GM19035 (cell line): ENCODE measurements around the gene IFI44.

Experiments used
- ATAC-seq: cut with Tn5 transposase; IDR thresholded peaks from one replicate; pipeline ENCODE4 v1.9.1; 2021; ENCODE audit not compliant: unreplicated experiment

IFI44 gene

DNA sequence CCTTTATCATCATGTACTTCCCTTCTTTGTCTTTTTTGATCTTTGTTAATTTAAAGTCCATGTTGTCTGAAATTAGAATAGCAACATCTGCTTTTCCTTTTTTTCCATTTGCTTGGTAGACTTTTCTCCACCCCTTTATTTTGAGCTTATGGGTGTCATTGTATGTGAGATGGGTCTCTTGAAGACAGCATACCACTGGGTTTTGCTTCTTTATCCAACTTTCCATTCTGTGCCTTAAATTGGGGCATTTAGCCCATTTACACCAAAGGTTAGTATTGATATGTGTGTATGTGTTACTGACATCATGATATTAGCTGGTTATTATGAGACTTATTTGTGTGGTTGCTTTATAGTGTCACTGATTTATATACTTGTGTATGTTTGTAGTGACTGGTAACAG, 50.2 kb downstream of the IFI44 start:
- no peak for ATAC-seq

DNA sequence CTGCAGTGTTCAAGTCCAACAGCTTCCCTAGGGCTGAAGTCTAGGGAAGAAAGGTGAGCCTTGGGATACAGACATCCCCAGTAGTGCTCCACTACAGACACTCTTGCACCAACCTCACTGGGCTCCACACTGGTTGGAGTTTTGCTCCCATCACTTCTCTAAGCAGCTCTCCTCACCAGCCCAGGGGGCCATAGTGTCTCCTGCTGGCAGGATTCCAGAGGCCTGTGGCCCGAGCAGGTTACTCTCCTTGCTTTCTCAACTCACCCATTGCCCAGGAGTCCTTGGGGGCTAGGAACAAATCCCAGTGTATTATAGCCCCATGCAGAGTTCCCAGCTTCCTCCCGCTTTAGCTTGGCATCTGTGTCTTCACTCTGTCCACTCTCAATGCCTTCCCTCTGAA, 52.8 kb downstream of the IFI44 start:
- ATAC-seq, result no peak

DNA sequence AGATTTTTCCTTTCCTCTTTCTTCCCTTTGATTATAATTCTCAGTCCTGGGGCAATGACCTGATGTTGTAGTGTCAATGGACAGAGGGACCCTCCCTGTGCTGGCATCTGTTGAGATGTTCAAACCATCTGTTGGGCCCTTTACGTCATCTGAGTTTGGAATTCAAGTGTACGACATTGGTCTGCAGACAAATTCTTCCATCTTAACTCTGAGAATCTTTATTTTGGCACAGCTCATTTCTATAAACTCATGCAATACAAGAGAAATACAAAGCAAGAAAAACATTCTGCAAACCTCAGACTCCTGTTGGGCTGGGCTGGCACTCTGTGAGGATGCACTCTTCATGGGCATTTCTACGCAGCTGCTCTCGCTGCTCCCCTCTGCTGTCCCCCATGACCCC, 54.2 kb downstream of the IFI44 start:
- ATAC-seq, result no peak

DNA sequence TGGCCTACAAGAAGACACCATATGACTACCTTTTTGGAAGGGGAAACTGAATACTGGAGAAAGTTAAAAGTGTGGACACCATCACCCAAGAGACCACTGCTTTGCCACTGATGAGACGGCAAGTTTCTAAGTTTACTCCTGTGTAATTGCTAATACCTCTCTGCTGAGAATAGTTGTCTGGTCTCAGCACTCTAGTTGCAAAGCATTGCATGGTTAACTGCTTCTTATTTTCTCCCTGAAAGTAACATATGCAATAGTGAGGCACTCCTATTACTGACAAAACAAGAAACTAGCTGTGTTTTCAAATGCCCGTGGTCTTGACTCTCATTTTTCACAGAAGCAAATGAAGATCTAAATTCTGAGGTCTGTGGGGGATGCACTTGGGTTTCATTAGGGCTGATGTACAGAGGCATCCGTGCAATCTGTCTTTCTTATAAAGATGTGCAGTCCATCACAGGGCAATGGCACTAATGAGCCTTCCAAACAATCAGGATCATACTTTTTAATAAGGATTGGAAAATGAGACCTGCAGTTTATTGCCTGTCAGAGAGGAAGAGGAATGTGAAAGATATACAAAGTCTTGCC, 62.9 kb downstream of the IFI44 start:
- no peak for ATAC-seq

DNA sequence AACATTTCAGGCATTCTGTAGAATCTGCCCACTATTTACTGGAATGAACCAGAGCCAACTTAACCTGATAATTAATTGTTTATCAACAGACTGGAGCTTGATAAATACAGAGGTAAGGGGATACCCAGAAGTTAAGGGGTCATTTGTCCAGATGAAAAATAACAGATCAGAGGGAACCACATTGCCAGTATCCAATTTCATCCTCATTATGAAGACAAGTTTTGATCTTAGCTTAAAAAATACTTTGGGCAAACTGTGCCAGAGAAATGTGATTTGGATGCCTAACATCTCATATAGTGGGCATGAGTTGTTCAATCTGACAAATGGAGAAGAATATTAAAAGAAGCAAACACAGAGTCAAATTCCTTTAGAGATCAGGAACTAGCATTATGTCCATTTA, 63.7 kb downstream of the IFI44 start:
- ATAC-seq, result no peak
